GM21737 (cell line): ENCODE results near the gene DHRSX.
"Not testable (repeated sequence)": the region's sequence is repeated elsewhere in the genome, so short reads cannot be mapped to it uniquely, and the experiment has no call there.

Source experiments
- ATAC-seq: cut with Tn5 transposase; IDR thresholded peaks from one replicate; pipeline ENCODE4 v1.9.1; 2021; ENCODE audit warnings: mild to moderate bottlenecking, moderate library complexity; ENCODE audit not compliant: unreplicated experiment

The DHRSX gene

DNA sequence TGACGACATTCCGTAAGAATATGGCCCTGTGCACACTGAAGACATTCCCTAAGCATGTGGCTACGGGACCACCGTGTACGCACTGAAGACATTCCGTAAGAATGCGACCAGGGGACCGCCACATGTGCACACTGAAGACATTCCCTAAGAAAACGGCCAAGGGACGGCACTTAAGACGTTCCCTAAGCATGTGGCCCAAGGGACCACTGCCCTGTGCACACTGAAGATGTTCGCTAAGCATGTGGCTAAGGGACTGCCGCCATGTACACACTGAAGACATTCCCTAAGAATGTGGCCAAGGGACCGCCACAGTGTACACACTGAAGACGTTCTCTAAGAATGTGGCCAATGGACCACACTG, 21.4 kb downstream of the DHRSX start:
- ATAC-seq: no peak

DNA sequence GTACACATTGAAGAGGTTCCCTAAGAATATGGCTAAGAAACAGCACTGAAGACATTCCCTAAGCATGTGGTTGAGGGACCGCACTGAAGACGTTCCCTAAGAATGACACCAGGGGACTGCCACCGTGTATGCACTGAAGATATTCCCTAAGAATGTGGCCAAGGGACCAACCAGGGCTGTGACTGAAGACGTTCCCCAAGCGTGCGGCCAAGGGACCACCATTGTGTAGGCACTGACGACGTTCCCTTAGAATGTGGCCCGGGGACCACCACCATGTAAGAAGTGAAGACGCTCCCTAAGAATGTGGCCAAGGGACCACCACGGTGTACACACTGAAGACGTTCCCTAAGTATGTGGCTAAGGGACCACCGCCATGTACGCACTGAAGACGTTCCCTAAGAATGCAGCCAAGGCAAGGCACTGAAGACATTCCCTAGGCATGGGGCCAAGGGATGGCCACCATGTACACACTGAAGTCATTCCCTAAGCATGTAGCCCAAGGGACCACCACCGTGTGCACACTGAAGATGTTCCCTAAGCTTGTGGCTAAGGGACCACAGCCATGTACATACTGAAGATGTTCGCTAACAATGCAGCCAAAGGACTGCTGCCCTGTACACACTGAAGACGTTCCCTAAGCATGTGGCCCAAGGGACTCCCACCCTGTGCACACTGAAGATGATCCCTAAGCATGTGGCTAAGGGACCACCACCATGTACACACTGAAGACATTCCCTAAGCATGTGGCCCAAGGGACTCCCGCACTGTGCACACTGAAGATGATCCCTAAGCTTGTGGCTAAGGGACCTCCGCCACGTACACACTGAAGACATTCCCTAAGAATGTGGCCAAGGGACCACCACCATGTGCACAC, 22.0 kb downstream of the DHRSX start:
- ATAC-seq: no peak

DNA sequence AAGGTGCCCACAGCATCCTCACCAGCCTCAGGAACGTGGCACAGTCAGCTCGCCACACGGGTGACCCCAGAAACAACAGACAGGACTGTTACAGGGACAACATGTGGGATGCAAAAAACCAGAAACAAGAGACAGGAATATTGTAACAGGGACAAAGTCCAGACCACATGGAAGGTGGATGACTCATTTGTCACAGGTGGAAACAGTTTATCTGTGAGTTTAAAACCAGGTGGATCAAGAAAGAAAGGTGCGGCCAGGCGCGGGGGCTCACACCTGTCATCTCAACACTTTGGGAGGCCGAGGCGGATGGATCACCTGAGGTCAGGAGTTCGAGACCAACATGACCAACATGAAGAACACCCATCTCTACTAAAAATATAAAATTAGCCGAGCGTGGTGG, 23.5 kb downstream of the DHRSX start:
- ATAC-seq: not testable (repeated sequence)

DNA sequence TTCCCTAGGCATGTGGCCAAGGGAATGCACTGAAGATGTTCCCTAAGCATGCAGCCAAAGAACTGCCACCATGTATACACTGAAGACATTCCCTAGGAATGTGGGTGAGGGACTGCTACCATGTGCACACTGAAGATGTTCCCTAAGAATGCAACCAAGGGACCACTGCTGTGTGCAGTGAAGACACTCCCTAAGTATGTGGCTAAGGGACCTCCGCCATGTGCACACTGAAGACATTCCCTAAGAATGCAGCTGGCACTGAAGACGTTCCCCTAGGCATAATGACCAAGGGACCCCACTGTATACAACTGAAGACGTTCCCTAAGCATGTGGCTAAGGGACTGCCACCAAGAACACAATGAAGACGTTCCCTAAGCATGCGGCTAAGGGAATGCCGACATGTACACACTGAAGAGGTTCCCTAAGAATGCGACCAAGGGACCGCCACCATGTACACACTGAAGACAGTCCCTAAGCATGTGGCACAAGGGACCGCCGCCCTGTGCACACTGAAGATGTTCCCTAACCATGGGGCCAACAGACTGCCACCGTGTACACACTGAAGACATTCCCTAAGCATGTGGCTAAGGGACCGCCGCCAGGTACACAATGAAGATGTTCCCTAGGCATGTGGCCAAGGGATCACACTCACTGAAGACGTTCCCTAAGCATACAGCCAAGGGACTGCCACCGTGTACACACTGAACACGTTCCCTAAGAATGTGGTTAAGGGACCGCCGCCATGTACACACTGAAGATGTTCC, 25.6 kb downstream of the DHRSX start:
- ATAC-seq: no peak

DNA sequence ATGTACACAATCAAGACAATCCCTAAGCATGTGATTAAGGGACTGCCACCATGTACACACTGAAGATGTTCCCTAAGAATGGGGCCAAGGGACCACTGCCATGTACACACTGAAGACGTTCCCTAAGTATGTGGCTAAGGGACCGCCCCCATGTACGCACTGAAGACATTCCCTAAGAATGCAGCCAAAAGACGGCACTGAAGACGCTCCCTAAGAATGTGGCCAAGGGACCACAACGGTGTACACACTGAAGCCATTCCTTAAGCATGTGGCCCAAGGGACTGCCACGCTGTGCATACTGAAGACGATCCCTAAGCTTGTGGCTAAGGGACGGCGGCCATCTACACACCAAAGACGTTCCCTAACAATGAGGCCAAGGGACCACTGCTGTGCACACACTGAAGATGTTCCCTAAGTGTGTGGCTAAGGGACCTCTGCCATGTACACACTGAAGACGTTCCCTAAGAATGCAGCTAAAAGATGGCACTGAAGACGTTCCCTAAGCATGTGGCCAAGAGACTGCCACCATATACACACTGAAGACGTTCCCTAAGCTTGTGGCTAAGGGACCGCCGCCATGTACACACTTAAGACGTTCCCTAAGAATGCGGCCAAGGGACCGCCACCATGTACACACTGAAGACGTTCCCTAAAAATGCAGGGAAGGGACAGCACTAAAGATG, 26.4 kb downstream of the DHRSX start:
- ATAC-seq: no peak

DNA sequence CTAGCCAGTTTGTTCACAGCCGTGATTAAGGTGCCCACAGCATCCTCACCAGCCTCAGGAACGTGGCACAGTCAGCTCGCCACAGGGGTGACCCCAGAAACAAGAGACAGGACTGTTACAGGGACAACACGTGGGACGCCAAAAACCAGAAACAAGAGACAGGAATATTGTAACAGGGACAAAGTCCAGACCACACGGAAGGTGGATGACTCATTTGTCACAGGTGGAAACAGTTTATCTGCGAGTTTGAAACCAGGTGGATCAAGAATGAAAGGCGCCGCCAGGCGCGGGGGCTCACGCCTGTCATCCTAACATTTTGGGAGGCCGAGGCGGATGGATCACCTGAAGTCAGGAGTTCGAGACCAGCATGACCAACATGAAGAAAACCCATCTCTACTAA, 27.7 kb downstream of the DHRSX start:
- not testable (repeated sequence) for ATAC-seq

DNA sequence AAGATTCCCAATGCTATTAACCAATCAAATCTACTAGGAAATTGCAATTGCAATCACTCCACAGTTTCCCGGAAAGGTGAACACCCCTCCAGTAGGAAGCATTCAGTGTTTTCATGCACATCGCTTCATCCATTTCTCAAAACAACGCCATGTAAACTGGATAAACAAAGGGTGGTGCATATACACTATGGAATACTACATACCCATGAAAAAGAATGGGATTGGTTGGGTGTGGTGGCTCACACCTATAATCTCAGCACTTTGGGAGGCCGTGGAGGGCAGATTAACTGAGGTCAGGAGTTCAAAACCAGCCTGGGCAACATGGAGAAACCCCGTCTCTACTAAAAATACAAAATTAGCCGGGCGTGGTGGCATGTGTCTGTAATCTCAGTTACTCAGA, 29.1 kb downstream of the DHRSX start:
- no peak for ATAC-seq

DNA sequence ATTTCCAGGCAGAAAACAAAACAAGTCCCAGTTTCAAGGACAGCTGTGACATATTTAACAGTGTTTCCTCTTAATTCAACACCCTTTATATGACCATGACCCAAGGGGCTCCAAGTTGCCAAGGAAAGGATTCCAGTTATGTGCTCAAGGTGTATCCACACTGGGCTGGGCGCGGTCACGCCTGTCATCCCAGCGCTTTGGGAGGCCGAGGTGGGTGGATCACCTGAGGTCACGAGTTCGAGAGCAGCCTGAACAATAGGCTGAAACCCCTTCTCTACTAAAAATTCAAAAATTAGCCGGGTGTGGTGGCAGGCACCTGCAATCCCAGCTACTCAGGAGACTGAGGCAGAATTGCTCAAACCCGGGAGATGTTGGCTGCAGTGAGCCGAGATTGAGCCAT, 29.6 kb downstream of the DHRSX start:
- ATAC-seq: not testable (repeated sequence)

DNA sequence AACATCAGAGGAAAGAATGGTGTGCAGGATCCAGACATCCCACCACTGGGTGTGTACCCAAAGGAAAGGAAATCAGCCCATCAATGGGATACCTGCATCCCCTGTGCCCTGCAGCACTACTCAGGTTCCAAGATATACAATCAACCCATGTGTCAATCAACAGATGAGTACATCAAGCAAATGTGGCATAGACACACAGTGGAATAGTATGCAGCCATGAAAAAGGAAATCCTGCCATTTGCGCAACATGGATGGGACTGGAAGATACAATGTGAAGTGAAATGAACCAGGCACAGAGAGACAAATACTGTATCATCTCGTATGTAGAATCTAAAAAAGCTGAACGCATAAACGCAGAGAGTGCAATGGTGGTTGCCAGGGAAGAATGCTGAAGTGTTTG, 30.9 kb downstream of the DHRSX start:
- not testable (repeated sequence) for ATAC-seq

DNA sequence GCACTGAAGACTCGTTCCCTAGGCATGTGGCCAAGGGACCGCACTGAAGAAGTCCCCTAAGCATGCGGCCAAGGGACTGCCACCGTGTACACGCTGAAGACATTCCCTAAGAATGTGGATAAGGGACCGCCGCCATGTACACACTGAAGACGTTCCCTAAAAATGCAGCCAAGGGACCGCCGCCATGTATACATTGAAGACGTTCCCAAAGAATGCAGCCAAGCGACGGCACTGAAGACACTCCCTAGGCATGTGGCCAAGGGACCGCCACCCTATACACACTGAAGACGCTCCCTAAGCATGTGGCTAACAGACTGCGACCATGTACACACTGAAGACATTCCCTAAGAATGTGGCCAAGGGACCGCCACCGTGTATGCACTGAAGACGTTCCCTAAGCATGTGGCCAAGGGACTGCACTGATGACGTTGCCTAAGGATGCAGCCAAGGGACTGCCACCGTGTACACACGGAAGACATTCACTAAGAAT, 31.5 kb downstream of the DHRSX start:
- no peak for ATAC-seq

DNA sequence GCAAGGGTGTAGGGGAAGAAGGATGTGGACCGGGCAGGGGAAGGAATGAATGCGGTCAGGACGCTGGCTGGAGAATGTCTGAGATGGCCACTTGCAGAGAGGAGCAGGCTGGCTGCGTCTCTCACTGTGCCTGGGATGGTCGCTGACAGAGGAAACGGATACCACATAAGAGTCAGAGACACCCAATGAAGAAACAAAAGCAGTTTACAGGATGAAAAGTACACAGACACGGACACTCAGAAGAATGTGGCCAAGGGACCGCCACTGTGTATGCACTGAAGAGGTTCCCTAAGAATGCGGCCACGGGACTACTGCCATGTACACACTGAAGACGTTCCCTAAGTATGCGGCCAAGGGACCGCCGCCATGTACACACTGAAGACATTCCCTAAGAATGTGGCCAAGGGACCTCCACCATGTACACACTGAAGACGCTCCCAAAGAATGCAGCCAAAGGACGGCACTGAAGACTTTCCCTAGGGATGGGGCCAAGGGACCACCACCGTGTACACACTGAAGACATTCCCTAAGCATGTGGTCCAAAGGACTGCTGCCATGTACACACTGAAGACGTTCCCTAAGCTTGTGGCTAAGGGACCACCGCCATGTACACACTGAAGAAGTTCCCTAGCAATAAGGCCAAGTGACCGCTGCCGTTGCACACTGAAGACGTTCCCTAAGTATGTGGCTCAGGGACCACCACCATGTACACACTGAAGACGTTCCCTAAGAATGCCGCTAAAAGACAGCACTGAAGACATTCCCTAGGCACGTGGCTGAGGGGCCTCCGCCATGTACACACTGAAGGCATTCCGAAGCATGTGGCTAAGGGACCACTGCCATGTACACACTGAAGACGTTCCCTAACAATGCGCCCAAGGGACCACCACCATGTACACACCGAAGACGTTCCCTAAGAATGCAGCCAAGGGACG, 32.2 kb downstream of the DHRSX start:
- no peak for ATAC-seq

DNA sequence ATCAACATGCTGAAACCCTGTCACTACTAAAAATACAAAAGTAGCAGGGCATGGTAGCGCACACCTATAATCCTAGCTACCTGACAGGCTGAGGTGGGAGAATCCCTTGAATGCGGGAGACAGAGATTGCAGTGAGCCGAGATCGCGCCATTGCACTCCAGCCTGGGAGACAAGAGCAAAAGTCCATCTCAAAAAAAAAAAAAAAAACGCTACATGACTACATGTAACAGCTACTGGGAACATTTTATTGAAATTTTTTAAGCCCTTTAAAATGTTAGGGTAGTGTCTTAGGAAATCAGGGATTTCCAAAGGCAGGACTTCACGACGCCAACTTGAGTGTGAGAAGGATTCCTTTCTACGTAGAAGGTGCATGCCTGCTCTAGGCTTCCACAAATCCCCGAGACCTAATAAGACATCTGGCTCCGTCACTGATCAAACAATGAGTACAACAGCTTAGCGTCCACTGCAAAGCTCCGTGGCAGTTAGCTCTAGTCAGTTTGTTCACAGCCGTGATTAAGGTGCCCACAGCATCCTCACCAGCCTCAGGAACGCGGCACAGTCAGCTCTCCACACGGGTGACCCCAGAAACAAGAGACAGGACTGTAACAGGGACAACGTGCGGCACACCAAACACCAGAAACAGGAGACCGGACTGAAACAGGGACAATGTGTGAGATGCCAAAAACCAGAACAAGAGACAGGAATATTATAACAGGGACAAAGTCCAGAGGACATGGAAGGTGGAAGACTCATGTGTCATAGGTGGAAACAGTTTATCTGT, 33.7 kb downstream of the DHRSX start:
- ATAC-seq: no peak

DNA sequence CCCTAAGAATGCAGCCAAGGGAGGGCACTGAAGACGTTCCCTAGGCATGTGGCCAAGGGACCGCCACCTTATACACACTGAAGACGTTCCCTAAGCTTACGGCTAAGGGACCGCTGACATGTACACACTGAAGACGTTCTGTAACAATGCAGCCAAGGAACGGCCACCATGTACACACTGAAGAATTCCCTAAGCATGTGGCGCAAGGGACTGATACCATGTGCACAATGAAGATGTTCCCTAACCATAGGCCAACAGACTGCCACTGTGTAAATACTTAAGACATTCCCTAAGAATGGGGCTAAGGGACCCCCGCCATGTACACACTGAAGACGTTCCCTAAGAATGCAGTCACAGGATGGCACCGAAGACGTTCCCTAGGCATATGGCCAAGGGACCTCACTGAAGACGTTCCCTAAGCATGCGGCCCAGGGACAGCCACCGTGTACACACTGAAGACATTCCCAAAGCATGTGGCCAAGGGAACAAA, 36.1 kb downstream of the DHRSX start:
- ATAC-seq: no peak

DNA sequence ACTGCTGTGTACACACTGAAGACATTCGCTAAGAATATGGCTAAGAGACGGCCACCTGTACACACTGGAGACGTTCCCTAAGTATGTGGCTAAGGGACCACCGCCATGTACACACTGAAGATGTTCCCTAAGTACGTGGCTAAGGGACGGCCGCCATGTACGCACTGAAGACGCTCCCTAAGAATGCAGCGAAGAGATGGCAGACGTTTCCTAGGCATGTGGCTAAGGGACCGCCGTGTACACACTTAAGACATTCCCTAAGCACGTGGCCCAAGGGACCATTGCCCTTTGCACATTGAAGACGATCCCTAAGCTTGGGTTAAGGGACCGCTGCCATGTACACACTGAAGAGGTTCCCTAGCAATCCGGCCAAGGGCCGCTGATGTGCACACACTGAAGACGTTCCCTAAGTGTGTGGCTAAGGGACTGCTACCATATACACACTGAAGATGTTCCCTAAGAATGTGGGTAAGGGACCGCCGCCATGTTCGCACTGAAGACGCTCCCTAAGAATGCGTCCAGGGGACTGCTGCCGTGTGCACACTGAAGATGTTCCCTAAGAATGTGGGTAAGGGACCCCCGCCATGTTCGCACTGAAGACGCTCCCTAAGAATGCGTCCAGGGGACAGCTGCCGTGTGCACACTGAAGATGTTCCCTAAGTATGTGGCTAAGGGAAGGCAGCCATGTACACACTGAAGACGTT, 36.7 kb downstream of the DHRSX start:
- ATAC-seq: no peak

DNA sequence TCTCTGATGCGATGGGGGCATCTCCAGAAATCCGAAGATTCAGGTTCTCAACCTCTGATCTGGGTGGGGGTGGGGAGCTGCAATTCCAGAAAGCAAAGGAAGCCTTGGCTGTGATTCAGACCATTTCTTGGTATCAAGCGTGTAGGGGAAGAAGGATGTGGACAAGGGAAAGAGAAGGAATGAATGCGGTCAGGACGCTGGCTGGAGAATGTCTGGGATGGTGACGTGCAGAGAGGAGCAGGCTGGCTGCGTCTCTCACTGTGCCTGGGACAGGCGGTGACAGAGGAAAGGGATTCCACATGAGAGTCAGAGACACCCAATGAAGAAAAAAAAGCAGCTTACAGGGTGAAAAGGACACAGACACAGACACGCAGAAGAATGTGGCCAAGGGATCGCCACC, 37.3 kb downstream of the DHRSX start:
- ATAC-seq: not testable (repeated sequence)

DNA sequence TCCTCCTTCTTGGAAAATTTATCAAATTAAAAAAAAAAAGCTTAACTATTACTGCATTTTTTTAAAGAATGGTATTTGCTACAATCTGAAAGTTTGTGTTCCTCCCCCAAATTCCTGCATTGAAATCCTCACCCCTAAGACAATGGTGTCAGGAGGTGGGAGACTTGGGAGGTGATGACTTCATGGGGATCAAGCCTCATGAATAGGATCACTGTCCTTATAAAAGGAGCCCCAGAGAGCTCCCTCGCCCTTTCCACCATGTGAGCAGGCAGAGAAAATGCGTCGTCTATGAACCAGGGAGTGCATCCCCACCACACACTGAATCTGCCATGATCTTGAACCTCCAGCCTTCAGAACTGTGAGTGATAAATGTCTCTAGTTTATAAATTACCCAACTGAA, 38.0 kb downstream of the DHRSX start:
- no peak for ATAC-seq

DNA sequence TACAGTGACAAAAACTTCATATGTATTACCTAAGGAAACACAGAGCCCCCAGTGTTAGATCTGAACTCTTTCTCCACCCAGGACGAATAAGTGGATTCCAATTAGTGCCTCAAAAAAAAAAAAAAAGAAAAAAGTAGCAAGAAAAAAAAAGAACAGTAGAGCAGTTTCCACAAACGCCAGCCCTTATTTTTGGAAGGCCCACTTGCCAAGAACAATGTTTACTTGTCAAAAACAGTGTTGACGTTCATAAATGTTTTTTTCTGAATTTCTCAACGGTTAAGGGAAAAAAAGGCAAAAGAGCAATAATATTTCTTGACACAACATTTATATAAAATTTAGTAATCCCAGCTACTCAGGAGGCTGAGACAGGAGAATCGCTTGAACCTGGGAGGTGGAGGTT, 38.7 kb downstream of the DHRSX start:
- no peak for ATAC-seq

DNA sequence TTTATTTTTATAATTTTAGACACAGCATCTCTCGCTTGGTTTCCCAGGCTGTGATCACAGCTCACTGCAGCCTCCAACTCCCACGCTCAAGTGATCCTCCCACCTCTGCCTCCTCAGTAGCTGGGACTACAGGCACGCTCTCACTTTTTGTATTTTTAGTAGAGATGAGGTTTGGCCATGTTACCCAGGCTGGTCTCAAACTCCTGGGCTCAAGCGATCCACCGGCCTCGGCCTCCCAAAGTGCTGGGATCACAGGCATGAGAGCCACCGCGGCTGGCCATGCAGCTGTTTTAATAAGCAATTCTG, 39.1 kb downstream of the DHRSX start:
- ATAC-seq: no peak
